Stimulated activated naive CD8-positive, alpha-beta T cell treated with anti-CD3 and anti-CD28 coated beads, Interleukin-15, amount 100 ng/mL, for 72 hours (primary cell): ENCODE measurements around the gene PPP1R12B.
"Not testable (repeated sequence)": the region's sequence is repeated elsewhere in the genome, so short reads cannot be mapped to it uniquely, and the experiment has no call there.

Experiments used
- ATAC-seq: fragments of 150-1000 bp; cut with Tn5 transposase; 2 replicates; pipeline ENCODE4 v1.10.0; 2021; ENCODE audit warnings: mild to moderate bottlenecking, moderate library complexity
- DNase-seq, 2 donors: peaks; one replicate each; pipeline ENCODE4 v3.0.0; 2021 to 2022
- H3K27ac Mint-ChIP-seq, 2 donors: one replicate each; pipeline ENCODE4 v1.8.0; 2022; ENCODE audit warnings: mild to moderate bottlenecking in 2 of 2, mixed read lengths in 2 of 2, moderate library complexity in 2 of 2
- H3K27me3 Mint-ChIP-seq: one replicate; pipeline ENCODE4 v1.8.0; 2022; ENCODE audit warnings: mixed read lengths
- H3K4me1 Mint-ChIP-seq: one replicate; pipeline ENCODE4 v1.8.0; 2022; ENCODE audit warnings: mild to moderate bottlenecking, mixed read lengths
- H3K4me3 Mint-ChIP-seq, 2 donors: one replicate each; pipeline ENCODE4 v1.8.0; 2022; ENCODE audit warnings: mild to moderate bottlenecking in 2 of 2, mixed read lengths in 2 of 2, moderate library complexity in 1 of 2
- H3K9me3 Mint-ChIP-seq, 2 donors: one replicate each; pipeline ENCODE4 v1.8.0; 2022; ENCODE audit warnings: mixed read lengths in 2 of 2

Gene PPP1R12B

GRCh38 chr1:202614363-202615207 lies 266.1 kb downstream of the PPP1R12B start:
- H3K27ac Mint-ChIP-seq, H3K9me3 Mint-ChIP-seq, DNase-seq, H3K4me3 Mint-ChIP-seq, ATAC-seq: not testable (repeated sequence)
- Mint-ChIP-seq H3K27me3 (peaks cover 37% of the 10 kb centered on the region), H3K4me1 (peaks cover 40% of the 10 kb centered on the region)

GRCh38 chr1:202615208-202615500 lies 266.7 kb downstream of the PPP1R12B start:
- ATAC-seq: peak; percentile 31
- not testable (repeated sequence) for DNase-seq, H3K9me3 Mint-ChIP-seq, H3K27ac Mint-ChIP-seq
- Mint-ChIP-seq H3K27me3 (peaks cover 40% of the 10 kb centered on the region), H3K4me3 (peak overlapping the region in 1 of 2 donors; percentile 61), H3K4me1 (peaks cover 40% of the 10 kb centered on the region)

- peaks cover 40% of the 10 kb centered on the region for H3K27me3 Mint-ChIP-seq
- peak overlapping the region; percentile 7 to 28 for H3K27ac Mint-ChIP-seq
- peaks cover 40% of the 10 kb centered on the region for H3K4me1 Mint-ChIP-seq
- peak in 1 of 2 donors; percentile 35 for DNase-seq
- H3K4me3 Mint-ChIP-seq: peak overlapping the region; percentile 9 to 61
- ATAC-seq: peak; percentile 66
- no peaks in the 10 kb centered on the region for H3K9me3 Mint-ChIP-seq
Measured at GRCh38 chr1:202615501-202616354, 267.2 kb downstream of the PPP1R12B start.

GRCh38 chr1:202616355-202616915 lies 267.9 kb downstream of the PPP1R12B start:
- Mint-ChIP-seq H3K27ac (peak overlapping the region in 1 of 2 donors; percentile 28), H3K9me3 (no peaks in the 10 kb centered on the region), H3K4me1 (peaks cover 40% of the 10 kb centered on the region), H3K4me3 (peak overlapping the region in 1 of 2 donors; percentile 61), H3K27me3 (peaks cover 40% of the 10 kb centered on the region)
- DNase-seq (no peak), ATAC-seq (no peak)

GRCh38 chr1:202619012-202619411 lies 270.5 kb downstream of the PPP1R12B start:
- H3K27ac Mint-ChIP-seq, H3K4me3 Mint-ChIP-seq, H3K9me3 Mint-ChIP-seq, DNase-seq, ATAC-seq: not testable (repeated sequence)
- Mint-ChIP-seq H3K27me3 (peaks cover 40% of the 10 kb centered on the region), H3K4me1 (peaks cover 40% of the 10 kb centered on the region)

GRCh38 chr1:202619505-202619904 lies 271.0 kb downstream of the PPP1R12B start:
- ATAC-seq (no peak), DNase-seq (no peak)
- H3K27ac Mint-ChIP-seq: no peak overlapping the region
- H3K9me3 Mint-ChIP-seq: no peaks in the 10 kb centered on the region
- peaks cover 40% of the 10 kb centered on the region for H3K27me3 Mint-ChIP-seq
- H3K4me3 Mint-ChIP-seq: no peak overlapping the region
- peaks cover 37% of the 10 kb centered on the region for H3K4me1 Mint-ChIP-seq

GRCh38 chr1:202620036-202620435 lies 271.5 kb downstream of the PPP1R12B start:
- not testable (repeated sequence) for H3K4me3 Mint-ChIP-seq, H3K27ac Mint-ChIP-seq, H3K9me3 Mint-ChIP-seq, ATAC-seq, DNase-seq
- H3K27me3 Mint-ChIP-seq: peaks cover 40% of the 10 kb centered on the region
- H3K4me1 Mint-ChIP-seq: peaks cover 31% of the 10 kb centered on the region

GRCh38 chr1:202621446-202621845 lies 272.9 kb downstream of the PPP1R12B start:
- no peak for DNase-seq
- Mint-ChIP-seq H3K4me1 (peaks cover 17% of the 10 kb centered on the region), H3K4me3 (no peak overlapping the region), H3K27ac (no peak overlapping the region), H3K27me3 (peaks cover 31% of the 10 kb centered on the region), H3K9me3 (no peaks in the 10 kb centered on the region)
- no peak for ATAC-seq

GRCh38 chr1:202622388-202622787 lies 273.9 kb downstream of the PPP1R12B start:
- ATAC-seq: no peak
- Mint-ChIP-seq H3K9me3 (no peaks in the 10 kb centered on the region), H3K4me1 (peaks cover 10% of the 10 kb centered on the region), H3K27me3 (peaks cover 30% of the 10 kb centered on the region), H3K4me3 (no peak overlapping the region), H3K27ac (no peak overlapping the region)
- DNase-seq: no peak

GRCh38 chr1:202623075-202623474 lies 274.6 kb downstream of the PPP1R12B start:
- Mint-ChIP-seq H3K27ac (no peak overlapping the region), H3K27me3 (peaks cover 30% of the 10 kb centered on the region), H3K4me3 (no peak overlapping the region), H3K4me1 (peaks cover 10% of the 10 kb centered on the region), H3K9me3 (no peaks in the 10 kb centered on the region)
- ATAC-seq (no peak), DNase-seq (no peak)

- not testable (repeated sequence) for H3K27ac Mint-ChIP-seq, H3K4me3 Mint-ChIP-seq, H3K4me1 Mint-ChIP-seq, DNase-seq, ATAC-seq, H3K9me3 Mint-ChIP-seq
- H3K27me3 Mint-ChIP-seq: peaks cover 29% of the 10 kb centered on the region
Measured at GRCh38 chr1:202623476-202623875, 275.0 kb downstream of the PPP1R12B start.

GRCh38 chr1:202624088-202624780 lies 275.7 kb downstream of the PPP1R12B start:
- Mint-ChIP-seq H3K4me3 (no peak overlapping the region), H3K4me1 (peaks cover 10% of the 10 kb centered on the region), H3K9me3 (no peaks in the 10 kb centered on the region), H3K27ac (no peak overlapping the region), H3K27me3 (peaks cover 22% of the 10 kb centered on the region)
- no peak for DNase-seq
- ATAC-seq: no peak

GRCh38 chr1:202624781-202625108 lies 276.2 kb downstream of the PPP1R12B start:
- Mint-ChIP-seq H3K27ac (no peak overlapping the region), H3K4me3 (no peak overlapping the region), H3K4me1 (peaks cover 15% of the 10 kb centered on the region), H3K27me3 (peaks cover 21% of the 10 kb centered on the region), H3K9me3 (no peaks in the 10 kb centered on the region)
- no peak for ATAC-seq
- no peak for DNase-seq

GRCh38 chr1:202625416-202626360 lies 277.2 kb downstream of the PPP1R12B start:
- no peaks in the 10 kb centered on the region for H3K9me3 Mint-ChIP-seq
- peaks cover 25% of the 10 kb centered on the region for H3K4me1 Mint-ChIP-seq
- peak; percentile 83 for ATAC-seq
- H3K4me3 Mint-ChIP-seq: no peak overlapping the region
- peaks cover 29% of the 10 kb centered on the region for H3K27me3 Mint-ChIP-seq
- peak; percentile 59 to 63 for DNase-seq
- no peak overlapping the region for H3K27ac Mint-ChIP-seq
